ENCODE results near the gene OR10H1.
"Not testable (repeated sequence)": the region's sequence is repeated elsewhere in the genome, so short reads cannot be mapped to it uniquely, and the experiment has no call there.

OR10H1 gene

GRCh38 chr19:15815306-15815705, at the start of gene OR10H1:
OR10H1 (minus strand) TSS chr19:15815664; CDS start chr19:15808037, 7,627 bp downstream.
- no peak for DNase-seq

GRCh38 chr19:15864824-15865223, 49.4 kb upstream of the OR10H1 start:
- no peak for DNase-seq

- no peak for DNase-seq
These were observed 47.8 kb upstream of the OR10H1 start for GRCh38 chr19:15863272-15863671.

- DNase-seq, result no peak
These were observed 47.0 kb upstream of the OR10H1 start for GRCh38 chr19:15862444-15862843.

- DNase-seq, result no peak
These were observed 45.1 kb upstream of the OR10H1 start for GRCh38 chr19:15860522-15860921.

- DNase-seq, result no peak
These were observed 43.7 kb upstream of the OR10H1 start for GRCh38 chr19:15859187-15859586.

GRCh38 chr19:15850385-15850784, 34.9 kb upstream of the OR10H1 start:
- DNase-seq, result no peak

GRCh38 chr19:15846923-15847322, 31.5 kb upstream of the OR10H1 start:
- no peak for DNase-seq

GRCh38 chr19:15843894-15844222, 28.4 kb upstream of the OR10H1 start:
- not testable (repeated sequence) for DNase-seq

- DNase-seq, result no peak
These were observed 27.9 kb upstream of the OR10H1 start for GRCh38 chr19:15843203-15843893.

- DNase-seq, result no peak
These were observed 26.6 kb upstream of the OR10H1 start for GRCh38 chr19:15841875-15842569.

GRCh38 chr19:15840833-15841232, 25.4 kb upstream of the OR10H1 start:
- DNase-seq, result no peak

- not testable (repeated sequence) for DNase-seq
These were observed 24.4 kb upstream of the OR10H1 start for GRCh38 chr19:15839888-15840287.

- DNase-seq, result no peak
These were observed 22.9 kb upstream of the OR10H1 start for GRCh38 chr19:15838351-15838750.

GRCh38 chr19:15837221-15837731, 21.8 kb upstream of the OR10H1 start:
- DNase-seq, result no peak

- DNase-seq, result peak; percentile 93
These were observed 21.1 kb upstream of the OR10H1 start for GRCh38 chr19:15836330-15837220.

GRCh38 chr19:15835565-15836329, 20.3 kb upstream of the OR10H1 start:
- peak; percentile 56 for DNase-seq

- not testable (repeated sequence) for DNase-seq
These were observed 18.8 kb upstream of the OR10H1 start for GRCh38 chr19:15834232-15834631.

GRCh38 chr19:15831626-15832025, 16.2 kb upstream of the OR10H1 start:
- no peak for DNase-seq

- DNase-seq, result no peak
These were observed 14.3 kb upstream of the OR10H1 start for GRCh38 chr19:15829786-15830185.

- no peak for DNase-seq
These were observed 13.8 kb upstream of the OR10H1 start for GRCh38 chr19:15829306-15829698.

- not testable (repeated sequence) for DNase-seq
These were observed 13.3 kb upstream of the OR10H1 start for GRCh38 chr19:15828611-15829305.

Measured in activated effector memory CD4-positive, alpha-beta T cell treated with Interleukin-2 at 50 U/mL for 16 hours (primary cell).